ENCODE data around the gene UFL1.

The UFL1 gene

GRCh38 chr6:96576221-96576620 is 54.6 kb downstream of the UFL1 start:
- no peak for DNase-seq

GRCh38 chr6:96582021-96582420 is 60.4 kb downstream of the UFL1 start:
- no peak for DNase-seq

- DNase-seq = no peak
Observed at GRCh38 chr6:96582436-96582835, 60.8 kb downstream of the UFL1 start.

- DNase-seq = no peak
Observed at GRCh38 chr6:96604420-96604819, 82.8 kb downstream of the UFL1 start.
